Inflammatory macrophage treated with lipopolysaccharide for 4 hours (primary cell): ENCODE measurements around the gene DRD3.

ENCODE experiments used
- DNase-seq: peaks from one replicate; pipeline ENCODE4 v3.0.0-alpha.2; 2020

DRD3 gene

DNA sequence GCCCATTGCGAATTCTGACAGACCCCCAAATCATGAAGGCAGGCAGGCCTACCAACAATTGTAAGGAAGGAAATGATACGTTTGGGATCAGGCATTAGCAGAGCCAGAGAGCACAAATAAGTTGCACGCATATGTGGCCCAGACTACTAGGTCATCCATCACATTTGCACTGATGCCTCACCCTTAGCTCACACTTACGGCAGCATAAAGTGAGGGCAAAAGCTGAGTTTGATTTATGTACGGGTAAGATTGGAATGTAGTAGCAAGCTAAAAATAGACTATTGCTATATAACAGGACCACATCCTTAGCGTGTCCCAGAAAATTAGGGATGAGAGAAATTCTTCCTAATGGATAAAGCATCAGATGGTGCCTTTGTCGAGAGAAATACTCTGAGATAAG lies 63.7 kb downstream of the DRD3 start:
- no peak for DNase-seq

DNA sequence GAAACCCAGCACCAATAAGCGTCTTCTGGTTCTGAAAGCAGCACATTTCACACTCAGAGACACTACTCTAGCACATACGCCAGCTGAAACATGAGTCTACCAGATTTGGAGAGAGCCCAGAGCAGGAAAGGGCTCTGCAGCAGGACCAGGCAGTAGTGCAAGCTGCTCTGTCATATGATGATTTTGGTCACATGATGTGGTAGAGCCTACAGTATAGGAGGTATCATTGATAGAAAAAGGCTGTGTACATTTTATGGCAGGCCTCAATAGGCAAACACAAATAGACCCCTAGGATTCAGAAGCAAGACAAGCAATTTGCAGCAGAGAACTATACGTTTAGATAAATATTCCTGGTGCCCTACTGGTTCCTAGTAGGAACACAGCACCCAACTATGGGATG lies 64.1 kb downstream of the DRD3 start:
- no peak for DNase-seq

DNA sequence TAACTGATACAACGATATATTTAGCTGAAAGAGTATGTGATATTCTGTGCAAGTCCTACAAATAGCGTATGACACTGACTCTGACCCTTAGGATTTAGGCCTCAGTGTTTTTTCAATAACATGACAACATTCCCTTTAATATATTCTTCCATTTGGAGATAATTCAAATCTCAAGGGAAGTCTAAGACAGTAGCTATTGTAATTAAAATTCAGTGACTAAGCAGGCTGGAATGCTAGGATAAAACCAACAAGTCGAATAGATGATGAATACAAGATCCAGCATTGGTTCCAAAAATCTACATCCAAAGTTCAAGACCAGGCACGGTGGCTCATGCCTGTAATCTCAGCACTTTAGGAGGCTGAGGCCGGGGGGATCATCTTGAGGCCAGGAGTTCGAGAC lies 66.2 kb downstream of the DRD3 start:
- no peak for DNase-seq

- DNase-seq, result peak; percentile 67
Observed at GRCh38 chr3:114111060-114111770, 67.6 kb downstream of the DRD3 start.

GRCh38 chr3:114110439-114110838 lies 68.4 kb downstream of the DRD3 start:
- DNase-seq, result no peak

- DNase-seq, result peak; percentile 8
Observed at GRCh38 chr3:114108137-114108536, 70.7 kb downstream of the DRD3 start.

DNA sequence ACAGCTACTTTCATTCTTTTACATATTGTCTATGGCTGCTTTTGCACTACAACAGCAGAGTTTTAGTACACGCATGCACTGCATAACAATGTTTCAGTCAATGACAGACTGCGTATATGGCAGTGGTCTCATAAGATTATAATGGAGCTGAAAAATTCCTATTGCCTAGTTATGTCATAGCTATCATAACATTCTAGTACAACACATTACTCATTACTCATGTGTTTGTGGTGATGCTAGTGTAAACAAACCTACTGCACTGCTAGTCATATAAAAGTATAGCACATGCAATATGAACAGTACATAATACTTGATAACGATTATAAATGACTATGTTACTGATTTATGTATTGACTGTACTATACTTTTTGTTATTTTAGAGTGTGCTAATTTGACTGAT lies 74.4 kb downstream of the DRD3 start:
- no peak for DNase-seq

DNA sequence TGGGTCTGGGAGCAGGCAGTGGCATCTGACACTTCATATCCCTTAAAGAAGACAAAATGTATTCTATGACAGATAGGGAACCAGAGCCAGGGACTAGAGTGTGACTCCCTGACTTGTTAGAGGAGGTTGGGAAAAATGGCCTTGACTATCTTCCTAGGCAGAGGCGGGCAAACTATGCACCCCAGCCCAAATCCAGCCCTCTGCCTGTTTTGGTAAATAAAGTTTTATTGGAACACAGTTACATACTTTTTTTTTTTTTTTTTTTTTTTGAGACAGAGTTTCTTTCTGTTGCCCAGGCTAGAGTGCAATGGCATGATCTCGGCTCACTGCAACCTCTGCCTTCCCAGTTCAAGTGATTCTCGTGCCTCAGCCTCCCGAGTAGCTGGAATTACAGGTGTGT lies 75.0 kb downstream of the DRD3 start:
- no peak for DNase-seq

DNA sequence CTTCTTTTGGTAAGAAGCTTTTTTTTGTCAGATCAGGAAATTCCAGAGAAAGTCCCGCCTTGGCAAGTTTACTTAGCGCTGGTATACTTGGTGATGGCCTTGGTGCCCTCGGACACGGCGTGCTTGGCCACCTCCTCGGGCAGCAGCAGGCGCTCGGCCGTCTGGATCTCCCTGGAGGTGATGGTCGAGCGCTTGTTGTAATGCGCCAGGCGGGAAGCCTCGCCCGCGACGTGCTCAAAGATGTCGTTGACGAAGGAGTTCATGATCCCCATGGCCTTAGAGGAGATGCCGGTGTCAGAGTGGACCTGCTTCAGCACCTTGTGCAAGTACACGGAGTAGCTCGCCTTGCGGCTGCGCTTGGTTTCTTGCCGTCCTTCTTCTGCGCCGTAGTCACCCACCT lies 75.7 kb downstream of the DRD3 start:
- no peak for DNase-seq

DNA sequence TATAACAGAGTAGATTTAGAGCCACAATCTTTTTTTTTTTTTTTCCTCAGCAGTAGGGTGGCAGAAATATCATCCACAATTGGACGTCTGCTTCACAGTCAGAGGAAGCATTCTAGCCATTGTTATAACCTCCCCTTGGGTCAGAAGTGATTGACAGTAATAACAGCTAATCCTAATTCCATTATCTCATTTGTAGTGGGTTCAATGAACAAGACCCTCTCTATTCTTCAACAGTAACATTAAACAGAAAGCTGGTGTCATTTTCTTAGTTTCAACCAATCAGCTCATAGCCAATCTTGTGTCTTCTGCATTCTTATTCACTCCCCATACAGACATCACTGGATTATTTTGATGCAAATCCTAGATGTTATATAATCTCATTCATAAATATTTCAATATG lies 77.8 kb downstream of the DRD3 start:
- DNase-seq, result no peak

DNA sequence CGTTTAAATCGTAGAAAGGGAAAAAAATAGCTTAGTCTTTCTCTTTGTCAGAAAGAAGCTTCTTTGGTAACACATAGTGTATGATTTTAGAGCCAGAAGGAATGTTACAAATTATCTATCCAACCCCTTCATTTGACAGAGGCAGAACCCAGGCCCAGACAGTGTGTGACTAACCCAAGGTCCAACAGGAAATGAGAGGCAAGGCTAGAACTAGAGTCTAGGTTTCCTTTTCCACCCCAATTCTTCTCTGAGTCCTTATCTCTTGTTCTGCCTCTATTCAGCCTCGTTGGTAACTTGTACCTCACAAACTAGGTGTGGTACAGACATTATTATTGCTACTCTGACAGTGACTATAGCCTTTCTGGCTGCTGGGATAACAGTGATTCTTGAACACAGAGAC lies 83.1 kb downstream of the DRD3 start:
- no peak for DNase-seq

- peak; percentile 13 for DNase-seq
Observed at GRCh38 chr3:114093596-114093995, 85.3 kb downstream of the DRD3 start.

GRCh38 chr3:114093016-114093380 lies 85.9 kb downstream of the DRD3 start:
- DNase-seq, result no peak

- peak; percentile 39 for DNase-seq
Observed at GRCh38 chr3:114092151-114093015, 86.5 kb downstream of the DRD3 start.

GRCh38 chr3:114089675-114090074 lies 89.2 kb downstream of the DRD3 start:
- no peak for DNase-seq

GRCh38 chr3:114086356-114086755 lies 92.5 kb downstream of the DRD3 start:
- no peak for DNase-seq

DNA sequence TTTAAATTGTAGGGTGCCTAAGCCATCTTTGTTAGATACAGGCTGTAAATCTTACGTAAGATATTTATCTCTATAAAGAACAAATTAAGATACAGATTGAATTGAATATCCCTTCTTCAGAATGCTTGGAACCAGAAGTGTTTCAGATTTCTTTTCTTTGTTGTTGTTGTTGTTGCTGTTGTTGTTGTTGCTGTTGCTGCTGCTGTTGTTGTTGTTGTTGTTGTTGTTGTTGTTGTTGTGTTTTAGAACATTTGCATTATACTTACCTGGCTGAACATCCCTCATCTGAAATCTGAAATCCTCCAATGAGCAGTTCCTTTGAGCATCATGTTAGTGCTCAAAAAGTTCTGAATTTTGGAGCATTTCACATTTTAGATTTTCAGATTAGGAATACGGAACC lies 95.7 kb downstream of the DRD3 start:
- no peak for DNase-seq

DNA sequence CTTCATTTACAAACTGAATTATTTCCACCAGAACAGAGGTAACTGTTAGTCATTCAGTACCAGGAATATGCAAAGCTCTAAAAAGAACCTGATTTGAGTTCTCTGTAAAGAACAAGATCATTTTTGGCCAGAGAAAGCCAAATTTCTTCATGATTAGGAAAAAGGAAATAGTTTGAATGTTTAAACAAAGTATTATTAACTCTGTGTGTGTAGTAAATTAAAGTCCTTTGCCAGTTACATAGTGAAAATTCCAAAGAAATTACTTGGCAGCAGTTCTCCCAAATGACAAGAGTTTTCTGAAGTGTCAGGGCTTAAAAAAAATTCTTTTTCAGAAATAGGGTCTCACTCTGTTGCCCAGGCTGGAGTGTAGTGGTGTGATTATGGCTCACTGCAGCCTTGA lies 97.8 kb downstream of the DRD3 start:
- no peak for DNase-seq

DNA sequence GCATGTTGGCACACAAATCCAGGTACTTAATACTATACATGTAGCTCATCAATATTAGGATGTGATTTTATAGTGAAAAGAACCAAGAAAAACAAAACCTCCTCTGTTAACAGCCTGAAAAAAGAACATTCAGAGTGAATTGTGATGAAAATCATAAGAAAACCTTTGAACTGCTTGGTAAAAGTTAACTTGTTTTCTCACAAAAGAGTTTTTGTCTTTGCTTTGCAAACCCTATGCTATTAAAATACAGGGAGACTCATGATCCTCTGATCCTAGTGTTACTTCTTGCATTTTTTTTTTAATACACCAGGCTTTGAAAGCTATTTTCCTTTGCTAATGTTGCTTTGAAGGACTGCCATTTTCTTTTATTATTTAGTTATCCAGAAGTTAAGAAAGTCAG lies 98.7 kb downstream of the DRD3 start:
- no peak for DNase-seq

GRCh38 chr3:114079761-114080160 lies 99.1 kb downstream of the DRD3 start:
- DNase-seq, result no peak

GRCh38 chr3:114078126-114078525 lies 100.7 kb downstream of the DRD3 start:
- no peak for DNase-seq
